ENCODE results near the gene SHOC2. TPM values are rescaled to one million over a fixed set of nuclear protein-coding genes. Genes with fewer than 3 reads are reported as not detected.

SHOC2 gene
- 24.4 TPM for polyA plus RNA-seq (2012; ENCODE audit: low read depth, missing spikeins)

- DNase-seq (ENCODE audit: insufficient read length, low spot score) (peak; percentile 63), FAIRE-seq (no peak)
- TF ChIP-seq SPI1 (IDR thresholded peaks at IDR 0.05; ENCODE audit: low read depth, low read length) (no peak; the same call in 1 of the 2 replicates), TAF1 (IDR thresholded peaks at IDR 0.05; ENCODE audit: low read depth, low read length) (peak; percentile 68; the same call in 1 of the 2 replicates), POLR2A (IDR thresholded peaks at IDR 0.05; ENCODE audit: low read depth, low read length) (peak; percentile 88), POLR2AphosphoS5 (IDR thresholded peaks at IDR 0.05; ENCODE audit: low read depth, low read length) (peak; percentile 82), POU2F2 (IDR thresholded peaks at IDR 0.05; ENCODE audit: low read depth, low read length) (no peak), PAX5 (IDR thresholded peaks at IDR 0.05; ENCODE audit: insufficient read depth, low read length, severe bottlenecking) (peak; percentile 25)
Measured at GRCh38 chr10:110919349-110919931, at the start of gene SHOC2. Gene SHOC2 (plus strand): TSS chr10:110919604. CDS start chr10:110964359, 44,755 bp downstream.

GRCh38 chr10:110870823-110871297 lies 48.5 kb upstream of the SHOC2 start:
- FAIRE-seq (peak; percentile 68), DNase-seq (ENCODE audit: insufficient read length, low spot score) (no peak)
- TF ChIP-seq POU2F2 (IDR thresholded peaks at IDR 0.05; ENCODE audit: low read depth, low read length) = no peak
- TF ChIP-seq PAX5 (IDR thresholded peaks at IDR 0.05; ENCODE audit: insufficient read depth, low read length, severe bottlenecking) = no peak
- no peak for TF ChIP-seq POLR2A (IDR thresholded peaks at IDR 0.05; ENCODE audit: low read depth, low read length)
- TF ChIP-seq SPI1 (IDR thresholded peaks at IDR 0.05; ENCODE audit: low read depth, low read length) = no peak
- no peak for TF ChIP-seq TAF1 (IDR thresholded peaks at IDR 0.05; ENCODE audit: low read depth, low read length)
- TF ChIP-seq POLR2AphosphoS5 (IDR thresholded peaks at IDR 0.05; ENCODE audit: low read depth, low read length) = no peak

- FAIRE-seq (peak; percentile 97), DNase-seq (ENCODE audit: insufficient read length, low spot score) (peak; percentile 58)
- TF ChIP-seq TAF1 (IDR thresholded peaks at IDR 0.05; ENCODE audit: low read depth, low read length) = peak; percentile 55; the same call in 1 of the 2 replicates
- no peak for TF ChIP-seq SPI1 (IDR thresholded peaks at IDR 0.05; ENCODE audit: low read depth, low read length)
- TF ChIP-seq POLR2AphosphoS5 (IDR thresholded peaks at IDR 0.05; ENCODE audit: low read depth, low read length) = 0 out of 2 replicates have a peak, but pooled peaks have one; percentile 64
- peak; percentile 77 for TF ChIP-seq POLR2A (IDR thresholded peaks at IDR 0.05; ENCODE audit: low read depth, low read length)
Measured at GRCh38 chr10:110871298-110872084, 47.9 kb upstream of the SHOC2 start, which contains the start of gene PDCD4. Gene PDCD4 (plus strand): TSS chr10:110871928. CDS start chr10:110876028, 4,100 bp downstream.

- FAIRE-seq (peak; percentile 78), DNase-seq (ENCODE audit: insufficient read length, low spot score) (no peak)
- TF ChIP-seq PAX5 (IDR thresholded peaks at IDR 0.05; ENCODE audit: insufficient read depth, low read length, severe bottlenecking) = no peak
- 0 out of 2 replicates have a peak, but pooled peaks have one; percentile 25 for TF ChIP-seq POU2F2 (IDR thresholded peaks at IDR 0.05; ENCODE audit: low read depth, low read length)
- TF ChIP-seq POLR2A (IDR thresholded peaks at IDR 0.05; ENCODE audit: low read depth, low read length) = peak; percentile 14
Measured at GRCh38 chr10:110872145-110872983, 47.0 kb upstream of the SHOC2 start.

- DNase-seq (ENCODE audit: insufficient read length, low spot score) (no peak), FAIRE-seq (no peak)
- TF ChIP-seq SPI1 (IDR thresholded peaks at IDR 0.05; ENCODE audit: low read depth, low read length) (no peak), PAX5 (IDR thresholded peaks at IDR 0.05; ENCODE audit: insufficient read depth, low read length, severe bottlenecking) (no peak), POLR2AphosphoS5 (IDR thresholded peaks at IDR 0.05; ENCODE audit: low read depth, low read length) (no peak), POLR2A (IDR thresholded peaks at IDR 0.05; ENCODE audit: low read depth, low read length) (no peak), TAF1 (IDR thresholded peaks at IDR 0.05; ENCODE audit: low read depth, low read length) (no peak)
Measured at GRCh38 chr10:110872984-110873923, 46.1 kb upstream of the SHOC2 start.

- FAIRE-seq = peak; percentile 28
- TF ChIP-seq PAX5 (IDR thresholded peaks at IDR 0.05; ENCODE audit: insufficient read depth, low read length, severe bottlenecking) (no peak), SPI1 (IDR thresholded peaks at IDR 0.05; ENCODE audit: low read depth, low read length) (no peak), POLR2AphosphoS5 (IDR thresholded peaks at IDR 0.05; ENCODE audit: low read depth, low read length) (no peak), POU2F2 (IDR thresholded peaks at IDR 0.05; ENCODE audit: low read depth, low read length) (no peak)
- no peak for DNase-seq (ENCODE audit: insufficient read length, low spot score)
Measured at GRCh38 chr10:110873951-110874350, 45.5 kb upstream of the SHOC2 start.

GRCh38 chr10:110876000-110876399 lies 43.4 kb upstream of the SHOC2 start:
- FAIRE-seq = no peak
- TF ChIP-seq PAX5 (IDR thresholded peaks at IDR 0.05; ENCODE audit: insufficient read depth, low read length, severe bottlenecking) = no peak
- TF ChIP-seq POU2F2 (IDR thresholded peaks at IDR 0.05; ENCODE audit: low read depth, low read length) = no peak
- TF ChIP-seq SPI1 (IDR thresholded peaks at IDR 0.05; ENCODE audit: low read depth, low read length) = no peak
- TF ChIP-seq POLR2AphosphoS5 (IDR thresholded peaks at IDR 0.05; ENCODE audit: low read depth, low read length) = no peak
- TF ChIP-seq POLR2A (IDR thresholded peaks at IDR 0.05; ENCODE audit: low read depth, low read length) = no peak
- no peak for TF ChIP-seq TAF1 (IDR thresholded peaks at IDR 0.05; ENCODE audit: low read depth, low read length)
- DNase-seq (ENCODE audit: insufficient read length, low spot score) = no peak

GRCh38 chr10:110876788-110877187 lies 42.6 kb upstream of the SHOC2 start:
- DNase-seq (ENCODE audit: insufficient read length, low spot score) = no peak
- no peak for FAIRE-seq
- TF ChIP-seq SPI1 (IDR thresholded peaks at IDR 0.05; ENCODE audit: low read depth, low read length) (no peak), TAF1 (IDR thresholded peaks at IDR 0.05; ENCODE audit: low read depth, low read length) (no peak), POU2F2 (IDR thresholded peaks at IDR 0.05; ENCODE audit: low read depth, low read length) (no peak), POLR2AphosphoS5 (IDR thresholded peaks at IDR 0.05; ENCODE audit: low read depth, low read length) (no peak), PAX5 (IDR thresholded peaks at IDR 0.05; ENCODE audit: insufficient read depth, low read length, severe bottlenecking) (no peak), POLR2A (IDR thresholded peaks at IDR 0.05; ENCODE audit: low read depth, low read length) (no peak)
